DMS153 (cell line): ENCODE results near the gene CAPZA2.
"Not testable (repeated sequence)": the region's sequence is repeated elsewhere in the genome, so short reads cannot be mapped to it uniquely, and the experiment has no call there.

Source experiments
- DNase-seq: peaks from one replicate; lab custom pipeline; 2025; lab: John Stamatoyannopoulos, UW

The CAPZA2 gene

DNA sequence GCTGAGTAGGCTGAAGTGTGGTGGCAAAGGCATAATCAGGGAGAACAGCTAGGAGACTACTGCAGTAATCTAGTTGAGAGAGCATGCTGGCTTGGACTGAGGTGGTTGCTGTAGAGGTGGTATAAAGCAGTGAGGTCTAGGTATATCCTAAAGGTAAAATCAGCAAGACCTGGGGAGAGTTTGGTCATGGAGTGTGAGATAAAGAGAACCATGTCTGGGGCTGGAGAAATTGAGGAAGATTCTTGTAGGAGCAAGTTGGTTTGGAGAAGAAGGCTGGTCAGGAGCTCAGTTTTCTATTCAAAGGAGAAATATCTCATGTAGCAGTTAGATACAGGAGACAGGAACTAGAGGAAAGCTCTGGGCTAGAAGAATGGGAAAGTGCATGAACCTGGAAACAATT lies 58.0 kb downstream of the CAPZA2 start:
- no peak for DNase-seq

DNA sequence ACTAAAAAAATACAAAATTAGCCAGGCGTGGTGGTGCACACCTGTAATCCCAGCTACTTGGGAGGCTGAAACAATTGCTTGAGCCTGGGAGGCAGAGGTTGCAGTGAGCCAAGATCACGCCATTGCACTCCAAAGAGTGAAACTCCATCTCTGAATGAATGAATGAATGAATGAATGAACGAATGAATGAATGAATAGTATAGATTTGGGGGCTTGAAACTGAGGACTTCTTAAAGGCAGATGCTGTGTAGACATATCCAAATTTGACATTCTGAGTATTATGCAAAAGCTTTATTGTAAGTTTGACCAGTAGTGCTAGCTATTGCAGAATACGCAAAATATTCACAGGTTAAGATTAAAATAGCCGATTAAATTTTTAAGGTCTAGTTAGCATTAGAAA lies 60.2 kb downstream of the CAPZA2 start:
- DNase-seq, result no peak

GRCh38 chr7:116924741-116925140 lies 62.4 kb downstream of the CAPZA2 start:
- no peak for DNase-seq

DNA sequence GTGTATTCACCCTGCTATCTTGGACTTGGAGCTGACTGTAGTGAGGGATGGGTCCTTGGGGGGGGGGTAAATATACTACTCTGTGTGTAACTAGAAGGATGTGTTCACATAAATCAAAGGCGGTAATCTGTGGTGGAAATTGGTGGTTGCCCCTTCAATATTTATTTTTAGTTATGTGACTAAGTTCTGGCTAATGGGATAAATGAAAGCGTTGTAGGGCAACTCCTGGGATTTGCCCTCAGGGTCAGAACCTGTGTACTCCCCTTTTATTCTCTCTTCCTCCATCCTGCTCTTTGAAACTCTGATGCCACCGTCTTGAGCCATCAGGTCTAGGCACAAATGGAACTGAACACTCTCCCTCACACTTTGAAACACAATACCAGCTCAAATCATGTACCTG lies 66.6 kb downstream of the CAPZA2 start:
- no peak for DNase-seq

DNA sequence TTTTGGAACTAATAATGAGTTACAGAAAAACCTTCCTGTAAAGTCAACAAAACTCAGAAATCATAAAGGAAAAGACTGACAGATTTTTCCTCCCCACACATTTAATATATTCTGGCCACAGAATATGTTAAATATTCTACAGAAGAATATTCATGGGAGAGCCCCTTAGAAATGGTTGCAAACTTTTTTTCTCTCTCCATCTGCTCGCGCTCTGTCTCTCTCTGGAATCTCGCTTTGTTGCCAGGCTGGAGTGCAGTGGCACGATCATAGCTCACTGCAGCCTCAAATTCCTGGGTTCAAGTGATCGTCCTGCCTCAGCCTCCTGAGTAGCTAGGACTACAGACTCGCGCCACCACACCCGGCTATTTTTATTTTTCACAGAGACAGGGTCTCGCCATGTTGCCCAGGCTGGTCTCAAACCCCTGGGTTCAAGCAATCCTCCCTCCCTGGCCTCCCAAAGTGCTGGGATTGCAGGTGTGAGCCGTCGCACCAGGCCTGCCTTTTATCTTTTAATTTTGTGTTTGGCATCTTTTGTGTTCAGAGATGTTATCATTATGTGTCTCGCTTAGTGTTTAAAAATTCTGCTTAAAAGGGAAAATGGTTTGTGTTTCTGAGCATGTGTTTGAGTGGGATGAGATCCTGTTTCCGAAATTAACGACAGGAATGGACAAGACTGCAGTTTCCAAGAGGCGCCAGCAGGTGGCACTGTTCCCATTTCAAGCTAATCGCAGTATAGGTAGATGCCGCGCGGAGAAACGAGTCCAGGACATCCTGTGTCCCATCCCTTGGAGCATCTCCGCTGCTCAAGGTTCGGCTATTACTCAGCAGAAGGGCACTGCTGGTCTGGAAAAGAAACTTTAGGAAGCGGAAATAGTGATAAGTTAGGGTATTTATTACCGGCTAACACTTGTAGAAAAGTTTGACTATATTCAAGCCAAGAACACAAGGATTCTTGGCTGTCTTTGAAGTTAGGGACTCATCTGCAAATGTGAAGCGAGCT lies 67.8 kb downstream of the CAPZA2 start:
- peak; percentile 39 for DNase-seq

GRCh38 chr7:116932566-116932965 lies 70.2 kb downstream of the CAPZA2 start:
- no peak for DNase-seq

GRCh38 chr7:116933465-116933864 lies 71.1 kb downstream of the CAPZA2 start:
- DNase-seq, result no peak

DNA sequence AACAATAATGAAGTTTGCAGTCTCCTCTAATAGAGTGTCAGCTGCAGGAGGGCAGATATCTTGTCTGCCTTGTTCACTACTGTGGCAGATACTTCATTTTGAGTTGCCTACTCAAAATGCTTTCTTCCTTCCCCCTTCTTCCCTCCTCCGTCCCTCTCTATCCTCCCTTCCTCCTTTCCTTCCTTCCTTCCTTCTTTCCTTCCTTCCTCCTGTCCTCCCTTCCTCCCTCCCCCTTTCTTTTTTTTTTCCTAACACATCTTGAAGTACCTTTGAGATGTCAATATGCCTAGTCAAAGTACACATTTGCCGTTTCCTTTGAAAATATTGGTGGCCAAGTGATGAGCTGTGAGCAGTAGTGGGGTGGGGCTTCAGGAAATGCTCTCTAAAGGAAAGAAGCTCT lies 72.2 kb downstream of the CAPZA2 start:
- no peak for DNase-seq

GRCh38 chr7:116936844-116937243 lies 74.5 kb downstream of the CAPZA2 start:
- DNase-seq, result not testable (repeated sequence)

DNA sequence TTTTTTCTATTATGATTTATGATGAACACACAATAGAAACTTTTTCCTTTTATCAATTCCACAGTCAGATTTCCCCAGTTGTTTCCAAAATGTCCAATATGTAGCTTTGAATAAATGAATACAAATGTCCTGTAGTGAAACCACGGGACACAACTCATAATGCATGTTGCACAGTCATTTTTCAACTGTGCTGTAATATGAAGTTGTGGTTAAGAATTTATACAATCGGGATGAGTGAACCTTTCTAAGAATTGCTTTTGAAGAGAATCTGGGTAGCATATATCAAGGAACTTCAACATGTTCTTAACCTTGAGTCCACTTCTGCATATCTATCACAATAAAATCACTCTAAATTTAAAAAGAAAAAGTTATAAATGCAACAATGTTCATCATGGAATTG lies 76.3 kb downstream of the CAPZA2 start:
- no peak for DNase-seq

DNA sequence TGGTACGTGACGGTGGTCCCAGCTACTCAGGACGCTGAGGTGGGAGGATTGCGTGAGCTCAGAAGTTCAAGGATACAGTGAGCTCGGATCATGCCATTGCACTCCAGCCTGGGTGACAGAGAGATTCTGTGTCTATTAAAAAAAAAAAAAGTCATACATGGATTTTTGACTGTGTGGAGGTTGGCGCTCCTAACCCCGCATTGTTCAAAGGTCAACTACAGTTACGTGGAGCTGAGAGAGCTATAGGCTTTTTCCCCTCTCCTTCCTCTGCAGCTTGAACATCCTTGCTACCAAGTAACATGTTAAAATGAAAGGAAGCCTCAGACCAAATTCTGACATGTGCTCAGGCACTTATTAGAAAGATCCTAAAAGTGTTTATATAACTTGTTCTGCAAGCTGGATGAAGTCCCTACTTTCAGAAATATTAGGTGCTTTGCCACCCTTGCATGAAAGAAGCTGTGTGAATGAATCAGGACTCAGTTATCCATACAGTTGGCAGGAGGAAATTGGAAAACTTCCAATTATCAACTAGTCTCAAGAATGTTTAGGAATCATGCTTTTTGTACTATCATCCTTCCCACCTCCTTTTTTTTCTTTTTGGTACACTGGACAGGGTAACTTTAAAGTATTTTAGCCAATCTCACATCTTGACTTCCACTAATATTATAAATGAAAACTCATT lies 78.4 kb downstream of the CAPZA2 start:
- no peak for DNase-seq

DNA sequence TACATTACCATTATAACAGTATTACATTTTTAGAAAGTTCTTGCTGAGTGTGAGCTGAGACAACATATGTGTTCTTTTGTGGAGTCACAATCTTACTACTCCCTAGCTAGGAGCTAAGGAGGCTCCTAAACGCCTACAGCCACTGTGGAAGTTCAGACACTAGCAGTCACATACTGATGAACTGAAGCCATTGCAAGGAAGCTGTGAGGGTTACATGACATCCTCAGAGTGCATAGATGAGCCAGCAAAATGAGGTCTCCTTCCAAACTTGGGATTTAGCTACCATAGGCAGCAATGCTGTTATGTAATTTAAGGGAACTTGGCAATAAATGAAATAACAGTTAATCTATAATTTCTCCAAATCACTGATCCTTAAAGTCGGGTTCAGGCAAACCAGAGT lies 80.1 kb downstream of the CAPZA2 start:
- DNase-seq, result no peak

- peak; percentile 38 for DNase-seq
These were observed 86.5 kb downstream of the CAPZA2 start for GRCh38 chr7:116948934-116949333.

GRCh38 chr7:116949941-116950801 lies 87.8 kb downstream of the CAPZA2 start:
- no peak for DNase-seq

- DNase-seq, result no peak
These were observed 88.5 kb downstream of the CAPZA2 start for GRCh38 chr7:116950889-116951351.

GRCh38 chr7:116951366-116952292 lies 89.2 kb downstream of the CAPZA2 start:
- DNase-seq, result no peak

DNA sequence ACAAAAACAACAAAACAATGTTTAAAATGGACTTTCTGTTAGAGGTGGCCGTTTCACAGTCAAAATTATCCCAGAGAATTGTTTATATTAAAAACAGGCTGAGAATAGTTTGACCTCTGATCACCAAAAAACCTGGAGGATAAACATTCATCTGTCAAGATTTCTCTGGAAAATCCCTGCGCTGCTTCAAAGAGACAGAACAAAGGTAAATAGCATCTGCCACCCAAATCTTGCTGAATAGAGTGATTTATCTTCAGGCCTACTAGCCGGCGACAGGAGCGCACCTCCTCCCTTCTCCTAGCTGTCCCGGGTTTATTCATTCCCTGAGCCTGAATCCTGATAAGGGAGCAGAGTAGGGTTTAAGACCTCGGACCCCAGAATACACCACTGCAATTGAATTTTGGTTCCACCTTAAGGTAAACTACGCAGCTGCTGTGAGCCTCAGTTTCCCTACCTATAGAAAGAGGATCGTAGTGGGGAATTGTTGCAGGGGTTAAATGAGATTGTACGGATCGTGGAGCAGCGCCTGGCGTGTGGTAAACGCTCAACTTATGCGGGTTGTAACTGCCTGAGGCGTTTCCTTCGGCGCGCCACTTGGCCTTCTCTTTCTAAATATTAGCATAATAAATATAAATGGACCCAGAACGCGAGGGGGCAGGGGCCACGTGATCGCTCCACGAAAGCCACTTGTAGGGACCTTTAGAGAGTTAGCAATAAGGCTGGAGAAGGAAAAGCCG lies 90.4 kb downstream of the CAPZA2 start:
- no peak for DNase-seq

- peak; percentile 49 for DNase-seq
These were observed 91.1 kb downstream of the CAPZA2 start, which contains the start of gene ST7 for GRCh38 chr7:116953372-116953905. Gene ST7, plus strand, starts transcription at chr7:116953501. Its CDS starts 40 bp downstream, at chr7:116953541.

GRCh38 chr7:116953906-116954838 lies 91.8 kb downstream of the CAPZA2 start:
- peak; percentile 48 for DNase-seq
